Stimulated activated CD8-positive, alpha-beta memory T cell treated with anti-CD3 and anti-CD28 coated beads, Interleukin-15, amount 100 ng/mL, for 4 hours (primary cell): ENCODE data around the gene CD99.
"Not testable (repeated sequence)": the region's sequence is repeated elsewhere in the genome, so short reads cannot be mapped to it uniquely, and the experiment has no call there.

Experiments used
- DNase-seq, 2 donors: peaks; one replicate each; pipeline ENCODE4 v3.0.0-alpha.2; 2020; ENCODE audit warnings: low read depth in 2 of 2

Gene CD99

DNA sequence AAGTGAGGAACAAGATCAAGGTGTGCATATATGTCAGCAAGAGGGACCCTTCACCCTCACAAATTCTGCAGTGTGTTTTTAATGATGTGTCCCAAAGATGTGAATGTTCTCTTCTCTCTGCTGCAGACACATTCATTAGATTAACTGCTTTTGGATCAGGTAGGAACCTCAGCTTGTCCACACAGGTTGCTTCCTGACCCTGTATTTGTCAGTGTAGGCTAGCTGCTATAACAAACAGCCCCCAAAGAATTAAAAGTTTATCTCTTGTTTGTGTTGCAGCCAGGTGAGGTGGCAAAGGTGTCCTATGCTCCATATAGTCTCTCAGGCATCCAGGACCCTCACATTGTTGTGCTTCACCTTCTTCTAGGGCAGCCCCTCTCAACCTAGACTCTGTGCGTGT, 78.5 kb downstream of the CD99 start:
- DNase-seq: no peak

- DNase-seq: not testable (repeated sequence)
These were observed 82.3 kb downstream of the CD99 start for GRCh38 chrX:2773166-2774055.

- no peak for DNase-seq
These were observed 83.0 kb downstream of the CD99 start for GRCh38 chrX:2774057-2774456.

- no peak for DNase-seq
These were observed 83.7 kb downstream of the CD99 start for GRCh38 chrX:2774776-2775175.

GRCh38 chrX:2780472-2781225, 89.6 kb downstream of the CD99 start:
- not testable (repeated sequence) for DNase-seq

DNA sequence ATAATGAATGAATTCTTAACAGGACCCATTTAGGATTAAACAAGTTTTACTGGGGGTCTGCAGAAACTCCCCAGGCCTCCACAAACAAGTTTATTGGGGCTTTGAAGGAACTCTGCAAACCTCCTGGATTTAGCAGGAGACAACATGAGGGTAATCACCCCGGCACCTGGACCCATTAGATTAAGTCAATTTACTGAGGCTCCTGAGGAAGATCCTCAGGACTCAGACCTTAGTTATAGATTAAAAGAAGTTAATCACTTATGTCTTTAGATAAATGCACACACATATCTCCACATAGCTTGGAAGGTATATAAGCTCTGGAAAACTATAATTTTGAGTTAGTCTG, 90.1 kb downstream of the CD99 start:
- no peak for DNase-seq

GRCh38 chrX:2781698-2782097, 90.6 kb downstream of the CD99 start:
- no peak for DNase-seq

- no peak for DNase-seq
These were observed 91.1 kb downstream of the CD99 start for GRCh38 chrX:2782171-2782570.

GRCh38 chrX:2782778-2783177, 91.7 kb downstream of the CD99 start:
- no peak for DNase-seq

DNA sequence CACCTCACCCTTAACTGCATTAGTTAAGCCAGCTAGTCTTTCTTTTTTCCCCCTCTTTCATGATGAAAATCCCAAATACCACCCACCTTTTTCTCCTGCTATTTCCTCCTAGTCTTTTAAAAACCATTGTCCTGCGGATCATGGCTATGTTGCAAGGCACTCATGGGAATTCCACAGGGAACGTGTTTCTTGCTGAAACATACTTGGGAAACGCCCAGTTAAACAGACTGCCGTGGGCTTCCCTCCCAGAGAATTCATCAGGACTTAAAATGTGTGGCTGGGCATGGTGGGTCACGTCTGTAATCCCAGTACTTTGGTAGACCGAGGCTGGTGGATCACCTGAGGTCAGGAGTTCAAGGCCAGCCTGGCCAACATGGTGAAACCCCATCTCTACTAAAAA, 92.9 kb downstream of the CD99 start:
- DNase-seq: no peak

GRCh38 chrX:2785538-2785937, 94.4 kb downstream of the CD99 start:
- no peak for DNase-seq

DNA sequence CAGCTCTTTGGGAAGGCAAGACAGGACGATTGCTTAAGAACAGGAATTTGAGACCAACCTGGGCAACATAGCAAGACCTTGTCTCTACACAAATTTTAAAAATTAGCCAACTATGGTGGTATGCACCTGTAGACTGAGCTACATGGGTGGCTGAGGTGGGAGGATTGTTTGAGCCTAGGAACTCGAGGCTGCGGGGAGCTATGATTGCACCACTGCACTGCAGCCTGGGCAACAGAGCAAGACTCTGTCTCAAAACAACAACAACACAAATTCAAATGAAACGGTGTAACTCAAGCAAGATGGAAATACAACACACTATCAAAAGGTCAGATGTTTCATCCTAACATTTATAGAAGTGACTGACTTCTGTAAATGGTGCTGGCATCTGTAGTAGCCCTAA, 97.9 kb downstream of the CD99 start:
- DNase-seq: no peak

DNA sequence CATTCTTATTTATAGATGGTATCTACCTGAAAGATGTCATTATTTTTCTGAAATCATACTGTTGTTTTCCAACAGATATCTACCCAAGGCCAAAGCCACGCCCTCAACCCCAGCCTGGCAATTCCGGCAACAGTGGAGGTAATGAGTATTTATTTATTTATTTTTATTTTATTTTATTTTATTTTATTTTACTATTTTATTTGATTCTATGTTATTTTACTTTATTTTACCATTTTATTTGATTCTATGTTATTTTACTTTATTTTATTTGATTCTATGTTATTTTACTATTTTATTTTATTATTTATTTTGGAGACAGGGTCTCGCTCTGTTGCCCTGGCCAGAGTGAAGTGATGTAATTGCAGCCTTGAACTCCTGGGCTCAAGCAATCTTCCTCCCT, 98.5 kb downstream of the CD99 start:
- no peak for DNase-seq
